Astrocyte of the hippocampus (primary cell): ENCODE data around the gene PLGRKT.
A peak's percentile ranks its signal among the peaks of the same experiment; 100 is the strongest.
"Not testable (repeated sequence)": the region's sequence is repeated elsewhere in the genome, so short reads cannot be mapped to it uniquely, and the experiment has no call there.

ENCODE experiments used
- DNase-seq: peaks from one replicate; pipeline ENCODE4 v3.0.0; 2011; ENCODE audit warnings: low read depth, low spot score

PLGRKT gene, protein sequence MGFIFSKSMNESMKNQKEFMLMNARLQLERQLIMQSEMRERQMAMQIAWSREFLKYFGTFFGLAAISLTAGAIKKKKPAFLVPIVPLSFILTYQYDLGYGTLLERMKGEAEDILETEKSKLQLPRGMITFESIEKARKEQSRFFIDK

DNA sequence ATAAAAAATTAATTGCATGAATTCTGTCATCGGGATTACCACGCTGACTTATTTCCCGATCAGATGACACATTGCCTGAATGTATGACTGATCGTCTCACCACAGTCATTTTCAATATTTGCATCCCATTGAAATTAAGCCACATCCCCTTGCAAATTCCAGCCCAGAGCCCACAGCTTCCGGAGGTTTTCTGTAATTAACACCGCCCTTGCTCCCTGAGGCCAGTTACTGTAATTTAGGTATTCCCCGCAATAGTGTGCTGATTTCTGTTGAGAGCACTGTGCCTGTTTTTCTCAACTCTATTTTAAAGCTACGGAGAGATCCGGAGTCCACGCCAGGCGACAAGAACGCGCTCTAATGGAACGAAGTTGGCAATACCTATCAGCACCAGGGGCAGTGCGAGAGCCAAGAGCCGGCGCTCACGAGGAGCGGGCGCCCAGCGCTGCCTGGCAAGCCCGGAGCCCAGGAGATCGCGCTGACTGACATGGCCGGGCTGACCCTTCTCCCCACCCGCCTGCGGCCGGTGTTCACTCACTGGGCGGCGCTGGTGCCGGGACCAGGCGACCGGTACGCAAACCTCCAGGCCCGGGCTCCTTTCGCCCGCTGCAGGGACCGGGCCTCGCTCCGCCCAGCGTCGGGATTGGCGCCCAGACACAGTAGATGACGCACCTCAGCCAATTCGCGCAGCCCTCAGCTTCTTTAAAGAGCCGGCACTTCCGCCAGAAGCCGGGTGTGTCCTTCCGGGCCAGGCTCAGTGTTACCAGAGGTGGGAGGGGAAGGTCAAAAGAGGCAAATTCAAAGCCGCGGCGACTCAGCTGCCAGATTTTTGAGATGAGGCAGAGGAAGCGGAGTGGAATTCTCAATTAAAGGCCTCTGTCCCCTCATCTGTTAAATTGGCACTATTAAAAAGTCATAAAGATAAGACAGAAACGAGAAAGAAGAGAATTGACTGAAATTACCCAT lies at the start of gene PLGRKT:
TSS of gene PLGRKT (minus strand) at position 672 of the 963 bp plus-strand sequence. CDS start 5,948 bp downstream, outside the sequence.
- peak; percentile 97 for DNase-seq

DNA sequence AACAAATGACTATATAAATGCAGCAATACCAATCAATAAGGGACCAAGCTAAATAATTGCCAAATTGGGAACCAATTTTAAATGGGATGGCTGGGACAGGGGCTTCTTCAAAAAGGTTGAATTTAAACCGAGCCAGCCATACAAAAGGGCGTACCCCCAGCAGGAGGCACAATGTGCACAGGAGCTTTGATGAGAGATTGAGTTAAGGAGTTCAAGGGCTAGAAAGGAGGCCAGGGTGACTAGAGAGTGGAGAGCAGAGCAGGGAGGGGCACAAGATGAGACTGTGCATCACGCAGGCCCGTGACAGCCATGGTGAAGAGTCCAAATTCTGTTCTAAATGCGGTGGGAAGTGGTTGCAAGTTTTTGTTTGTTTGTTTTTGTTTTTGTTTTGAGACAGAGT lies 49.3 kb upstream of the PLGRKT start:
- no peak for DNase-seq

DNA sequence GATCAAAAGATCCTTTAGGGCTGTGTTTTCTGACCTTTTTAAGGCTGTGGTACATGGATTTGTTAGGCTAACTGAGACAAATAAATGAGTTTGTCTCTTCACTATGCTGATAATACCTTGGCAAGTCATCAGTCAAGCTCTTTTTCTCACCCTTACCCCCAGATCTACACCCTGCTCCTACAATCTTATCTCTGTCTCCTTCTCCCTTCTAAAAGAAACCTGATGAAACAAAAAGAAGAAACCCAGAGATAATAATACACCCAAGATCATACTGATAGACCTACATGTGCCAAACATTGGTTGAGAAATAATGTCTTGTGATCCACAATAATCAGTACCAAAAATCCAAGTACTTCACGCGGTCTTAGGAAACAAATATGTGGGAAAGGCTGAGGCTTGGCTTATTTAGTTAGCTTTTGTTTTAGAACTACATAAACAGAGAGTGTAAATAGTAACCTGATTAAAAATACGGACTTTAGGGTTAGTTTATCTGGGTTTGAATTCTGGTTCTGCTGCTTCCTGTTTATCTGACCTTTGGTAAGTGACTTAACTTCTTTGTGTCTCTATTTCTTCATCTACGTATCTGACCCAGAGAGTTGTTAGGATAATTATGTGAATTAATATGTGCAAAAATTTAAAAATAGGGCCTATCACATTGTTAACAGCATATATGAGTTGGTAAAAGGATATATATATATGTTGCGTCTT lies 47.8 kb upstream of the PLGRKT start:
- no peak for DNase-seq

DNA sequence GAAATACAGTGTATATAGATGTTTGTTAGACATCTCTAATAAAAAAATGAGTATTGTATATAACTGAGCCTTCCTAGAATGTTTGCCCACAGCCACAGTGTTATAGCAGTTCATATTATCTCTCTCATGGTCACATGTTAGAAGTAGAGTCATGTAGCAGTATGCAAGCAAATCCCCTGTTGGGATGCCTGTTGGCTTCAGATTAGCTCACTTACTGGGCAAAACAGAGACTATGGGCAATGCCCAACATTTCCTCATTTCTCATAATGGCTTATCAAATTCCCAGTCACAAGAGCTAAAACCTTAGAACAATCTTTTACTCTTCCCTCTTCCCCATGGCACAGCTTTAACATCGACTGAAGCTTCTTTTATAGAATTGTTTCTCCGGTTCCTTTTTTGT lies 45.6 kb upstream of the PLGRKT start:
- DNase-seq = no peak

- no peak for DNase-seq
Measured at GRCh38 chr9:5482194-5482593, 44.5 kb upstream of the PLGRKT start.

DNA sequence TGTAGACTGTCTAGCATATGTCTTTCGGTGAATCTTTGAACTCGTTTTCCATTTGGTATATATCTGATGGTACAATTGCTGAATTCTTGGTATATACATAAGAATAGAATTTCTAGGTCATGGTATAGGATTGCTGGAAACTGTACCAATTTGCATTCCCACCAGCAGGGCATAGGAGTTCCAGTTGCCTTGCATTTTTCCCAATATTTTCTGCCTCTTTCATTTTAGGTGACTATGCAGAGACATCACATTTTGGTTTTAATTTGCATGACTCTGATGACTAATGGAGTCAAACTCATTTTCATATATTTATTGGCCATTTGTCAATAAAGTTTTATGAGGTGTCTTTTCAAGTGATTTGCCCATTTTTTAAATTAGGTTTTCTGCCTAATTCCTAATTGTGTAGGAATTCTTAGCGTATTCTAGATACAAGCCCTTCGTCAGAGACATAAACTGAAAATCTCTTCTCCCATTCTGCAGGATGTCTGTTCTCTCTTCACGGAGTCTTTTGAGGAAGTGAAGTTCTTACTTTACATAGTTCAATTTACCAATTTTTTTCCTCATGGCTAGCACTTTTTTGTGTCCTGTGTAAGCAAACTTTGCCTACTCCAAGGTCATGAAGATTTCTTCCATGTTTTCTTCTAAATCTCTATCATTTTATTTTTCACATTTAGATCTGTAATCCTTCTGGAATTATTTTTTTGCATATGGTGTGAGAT lies 43.8 kb upstream of the PLGRKT start:
- DNase-seq = no peak

GRCh38 chr9:5480919-5481318 lies 43.2 kb upstream of the PLGRKT start:
- no peak for DNase-seq

DNA sequence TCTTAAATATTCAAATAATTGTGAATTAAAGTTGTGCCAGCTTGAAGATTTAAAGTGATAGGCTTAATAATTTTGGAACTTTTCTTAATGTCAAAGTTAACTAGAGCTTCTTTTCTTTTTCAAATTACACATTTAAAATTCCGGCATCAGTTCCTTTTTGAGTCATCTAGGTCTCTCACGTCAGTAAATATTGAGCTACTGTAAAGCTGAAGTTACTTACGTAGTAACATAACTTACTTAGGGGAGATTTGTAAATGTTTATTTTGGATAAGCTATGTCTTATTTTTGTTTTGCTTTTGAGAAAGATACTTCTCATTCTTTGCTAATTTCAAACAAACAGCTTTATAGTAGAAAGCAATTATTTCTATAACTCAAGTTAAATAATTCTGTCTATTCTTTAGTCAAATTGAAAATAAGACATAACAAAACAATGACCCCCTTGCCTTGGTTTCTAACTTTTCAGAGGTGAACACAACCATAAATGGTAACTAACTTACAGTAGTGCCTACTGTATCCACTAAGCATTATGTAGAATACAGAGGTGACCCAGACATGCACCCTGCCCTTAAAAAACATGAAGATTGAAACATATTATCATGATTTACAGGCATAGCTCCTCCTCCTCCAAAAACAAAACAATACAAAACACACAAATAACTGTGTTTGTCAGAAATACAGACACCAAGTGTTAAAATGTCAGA lies 42.4 kb upstream of the PLGRKT start:
- no peak for DNase-seq

- DNase-seq = no peak
Measured at GRCh38 chr9:5478206-5478605, 40.5 kb upstream of the PLGRKT start.

DNA sequence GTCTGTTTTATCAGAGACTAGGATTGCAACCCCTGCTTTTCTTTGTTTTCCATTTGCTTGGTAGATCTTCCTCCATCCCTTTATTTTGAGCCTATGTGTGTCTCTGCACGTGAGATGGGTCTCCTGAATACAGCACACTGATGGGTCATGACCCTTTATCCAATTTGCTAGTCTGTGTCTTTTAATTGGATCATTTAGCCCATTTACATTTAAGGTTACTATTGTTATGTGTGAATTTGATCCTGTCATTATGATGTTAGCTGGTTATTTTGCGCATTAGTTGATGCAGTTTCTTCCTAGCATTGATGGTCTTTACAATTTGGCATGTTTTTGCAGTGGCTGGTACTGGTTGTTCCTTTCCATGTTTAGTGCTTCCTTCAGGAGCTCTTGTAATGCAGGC lies 37.9 kb upstream of the PLGRKT start:
- not testable (repeated sequence) for DNase-seq

GRCh38 chr9:5470816-5471215 lies 33.1 kb upstream of the PLGRKT start:
- DNase-seq = no peak

DNA sequence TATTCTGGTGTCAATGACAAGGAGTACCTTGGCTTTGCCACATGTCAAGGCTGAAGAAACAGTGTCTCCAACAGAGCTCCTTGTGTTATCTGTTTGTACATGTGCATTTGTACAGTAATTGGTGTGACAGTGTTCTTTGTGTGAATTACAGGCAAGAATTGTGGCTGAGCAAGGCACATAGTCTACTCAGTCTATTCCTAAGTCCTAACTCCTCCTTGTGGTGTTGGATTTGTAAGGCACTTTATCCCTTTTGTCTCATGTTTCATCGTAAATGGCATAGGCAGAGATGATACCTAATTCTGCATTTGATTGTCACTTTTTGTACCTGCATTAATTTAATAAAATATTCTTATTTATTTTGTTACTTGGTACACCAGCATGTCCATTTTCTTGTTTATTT lies 32.4 kb upstream of the PLGRKT start:
- no peak for DNase-seq

GRCh38 chr9:5468850-5469249 lies 31.1 kb upstream of the PLGRKT start:
- no peak for DNase-seq

DNA sequence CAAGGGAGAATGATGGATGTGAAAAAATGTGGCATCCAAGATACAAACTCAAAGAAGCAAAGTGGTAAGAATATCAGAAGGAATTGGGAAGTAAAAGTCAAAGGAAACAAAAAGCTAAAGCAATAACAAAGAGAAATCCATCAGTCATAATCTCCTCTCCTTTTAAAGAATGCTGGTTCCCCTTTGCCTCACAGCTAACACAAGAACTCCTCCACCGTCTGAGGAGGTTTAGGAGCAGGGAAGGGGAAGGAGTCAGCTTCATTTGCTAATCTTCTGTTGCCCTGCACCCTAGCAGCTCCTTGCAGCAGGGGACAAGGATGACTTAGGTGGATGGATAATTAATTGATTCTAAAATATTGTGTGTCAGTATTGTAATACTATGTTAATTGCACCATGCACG lies 29.0 kb upstream of the PLGRKT start:
- DNase-seq = no peak

GRCh38 chr9:5466005-5466404 lies 28.3 kb upstream of the PLGRKT start:
- no peak for DNase-seq

GRCh38 chr9:5464831-5465330 lies 27.2 kb upstream of the PLGRKT start:
- DNase-seq = not testable (repeated sequence)

GRCh38 chr9:5460157-5460556 lies 22.4 kb upstream of the PLGRKT start:
- DNase-seq = no peak

DNA sequence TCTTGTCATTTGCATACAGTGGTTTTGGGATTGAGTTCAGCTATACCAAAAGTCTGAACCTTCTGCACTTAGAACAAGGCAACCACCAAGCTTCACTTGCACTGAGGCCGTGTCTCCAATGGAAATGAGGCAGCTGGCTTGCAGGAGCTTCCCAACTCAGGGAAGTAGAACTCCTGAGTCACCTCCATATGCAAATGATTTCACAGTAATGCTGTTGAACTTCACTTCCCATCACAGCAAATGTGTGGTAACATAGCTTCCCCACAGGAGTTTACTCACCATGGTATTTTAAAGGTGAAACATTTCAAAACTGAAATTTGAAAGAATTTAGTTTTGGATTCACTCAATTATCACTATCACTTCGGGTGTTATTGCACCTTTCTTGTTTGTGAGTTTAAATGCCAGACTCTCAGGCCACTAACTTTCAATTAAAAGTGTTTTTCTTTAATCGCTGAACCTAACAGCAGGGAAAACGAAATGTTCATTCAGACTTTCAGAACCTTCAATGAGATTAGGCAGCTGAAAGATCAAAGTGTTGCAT lies 21.6 kb upstream of the PLGRKT start:
- peak; percentile 71 for DNase-seq

GRCh38 chr9:5455181-5455580 lies 17.5 kb upstream of the PLGRKT start:
- DNase-seq = peak; percentile 48

DNA sequence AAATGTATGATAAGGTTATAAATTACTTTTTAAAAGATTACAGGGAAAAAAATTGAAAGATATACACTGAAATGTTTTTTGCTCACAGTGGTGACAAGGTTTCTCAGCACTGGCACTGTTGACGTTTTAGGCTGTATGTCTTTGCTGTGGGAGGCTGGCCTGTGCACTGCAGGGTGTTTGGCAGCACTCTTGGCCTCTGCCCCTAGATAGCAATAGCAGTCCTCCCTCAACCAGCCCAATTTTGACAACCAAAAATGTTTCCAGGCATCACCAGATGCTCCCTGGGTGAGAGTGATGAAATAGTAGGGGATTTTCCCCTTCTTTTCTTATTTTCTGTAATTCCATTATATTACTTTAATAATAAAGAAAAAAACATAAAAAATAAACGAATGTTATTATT lies 15.9 kb upstream of the PLGRKT start:
- DNase-seq = peak; percentile 29

GRCh38 chr9:5453004-5453403 lies 15.3 kb upstream of the PLGRKT start:
- peak; percentile 22 for DNase-seq
